PC-3 (cell line): ENCODE measurements around the gene POLDIP2. TPM values are rescaled to one million over a fixed set of nuclear protein-coding genes. Genes with fewer than 3 reads are reported as not detected.

Experiments
- ATAC-seq: fragments of 200-7000 bp; cut with Tn5 transposase; 2 replicates; pipeline ENCODE4 v1.9.1; 2020; ENCODE audit warnings: mild to moderate bottlenecking, moderate library complexity
- BruUV-seq: library from RNA; stranded (reverse); fragments of 400-500 nt; replicated peaks from 2 replicates; lab custom pipeline; 2021; lab: Mats Ljungman, UMichigan
- CTCF ChIA-PET: fragments of 300-600 bp; sonication (Branson Sonifier 250); formaldehyde crosslinking; loops from one replicate; lab custom pipeline; 2022; ENCODE audit warnings: antibody characterized with exemption; lab: Charles Lee
- POLR2A ChIA-PET: fragments of 300-600 bp; sonication (Branson Sonifier 250); formaldehyde crosslinking; loops from one replicate; lab custom pipeline; 2022; ENCODE audit warnings: antibody characterized with exemption; ENCODE audit not compliant: unreplicated experiment; lab: Charles Lee
- DNase-seq: peaks from one replicate; pipeline ENCODE4 v3.0.0-alpha.2; 2015
- H2AFZ ChIP-seq: fragments of 300-600 bp; sonication (generic); 2 replicates; pipeline ENCODE4 v1.6.0; 2016; ENCODE audit warnings: antibody characterized with exemption, low read length
- H3F3A ChIP-seq: fragments of 300-600 bp; sonication (generic); one replicate; pipeline ENCODE4 v1.6.0; 2017; ENCODE audit warnings: antibody characterized with exemption, low read length, control low read depth, mild to moderate bottlenecking; ENCODE audit not compliant: unreplicated experiment
- H3K27ac ChIP-seq: fragments of 300-600 bp; sonication (generic); 2 replicates; pipeline ENCODE4 v1.5.1; 2016; ENCODE audit warnings: mild to moderate bottlenecking, low read length
- H3K27me3 ChIP-seq: fragments of 300-600 bp; sonication (generic); 2 replicates; pipeline ENCODE4 v1.6.1; 2016; ENCODE audit warnings: low read length, mixed read lengths
- H3K36me3 ChIP-seq: fragments of 300-600 bp; sonication (generic); 2 replicates; pipeline ENCODE4 v1.6.1; 2016; ENCODE audit warnings: low read depth, mixed run types, low read length, mixed read lengths
- H3K4me1 ChIP-seq: fragments of 300-600 bp; sonication (generic); 2 replicates; pipeline ENCODE4 v1.5.1; 2016; ENCODE audit warnings: low read length; ENCODE audit not compliant: insufficient read depth
- H3K4me2 ChIP-seq: fragments of 300-600 bp; sonication (generic); 2 replicates; pipeline ENCODE4 v1.6.0; 2016; ENCODE audit warnings: low read length
- H3K4me3 ChIP-seq: fragments of 300-600 bp; sonication (generic); 2 replicates; pipeline ENCODE4 v1.5.1; 2016; ENCODE audit warnings: mild to moderate bottlenecking, low read length, mixed read lengths
- H3K79me2 ChIP-seq: fragments of 300-600 bp; sonication (generic); 2 replicates; pipeline ENCODE4 v1.6.1; 2017; ENCODE audit warnings: low read length, mixed read lengths
- H3K9ac ChIP-seq: fragments of 300-600 bp; sonication (generic); 2 replicates; pipeline ENCODE4 v1.6.0; 2016; ENCODE audit warnings: mild to moderate bottlenecking, low read length
- H3K9me2 ChIP-seq: fragments of 300-600 bp; sonication (generic); replicated peaks from 2 replicates; pipeline ENCODE4 v1.6.1; 2016; ENCODE audit warnings: mixed run types, low read length, mixed read lengths
- H3K9me3 ChIP-seq: fragments of 300-600 bp; sonication (generic); 2 replicates; pipeline ENCODE4 v1.6.1; 2016; ENCODE audit warnings: low read length, mixed read lengths
- H4K20me1 ChIP-seq: fragments of 300-600 bp; sonication (generic); 2 replicates; pipeline ENCODE4 v1.6.1; 2016; ENCODE audit warnings: low read length, mixed read lengths
- EZH2 ChIP-seq: fragments of 300-600 bp; sonication (generic); IDR thresholded peaks from one replicate; pipeline ENCODE4 v1.6.1; 2017; ENCODE audit warnings: antibody characterized with exemption, mild to moderate bottlenecking, low read length; ENCODE audit not compliant: unreplicated experiment
- EZH2phosphoT487 ChIP-seq: fragments of 300-600 bp; sonication (generic); IDR thresholded peaks from 2 replicates; pipeline ENCODE4 v1.6.1; 2018; ENCODE audit warnings: mild to moderate bottlenecking, antibody characterized with exemption, low read length, borderline replicate concordance
- intact Hi-C: fragments of 100-400 bp; cut with micrococcal nuclease; formaldehyde crosslinking; loops from 2 replicates; pipeline ENCODE4 v1.9.0; 2023
- total RNA-seq: library from RNA; depleted of rRNA; stranded (reverse); fragments of >200 nt; gene quantifications from 2 replicates; pipeline ENCODE4 v1.2.3, GENCODE V29; 2014
- TF ChIP-seq, protein P1 (sequence below): fragments of 300-600 bp; sonication (generic); conservative IDR thresholded peaks from 2 replicates; pipeline ENCODE4 v1.5.1; 2017; ENCODE audit warnings: antibody characterized with exemption, low read depth, mild to moderate bottlenecking, low read length

The POLDIP2 gene
- total RNA-seq, 1 experiment from 2014 or later, result 137 TPM

DNA sequence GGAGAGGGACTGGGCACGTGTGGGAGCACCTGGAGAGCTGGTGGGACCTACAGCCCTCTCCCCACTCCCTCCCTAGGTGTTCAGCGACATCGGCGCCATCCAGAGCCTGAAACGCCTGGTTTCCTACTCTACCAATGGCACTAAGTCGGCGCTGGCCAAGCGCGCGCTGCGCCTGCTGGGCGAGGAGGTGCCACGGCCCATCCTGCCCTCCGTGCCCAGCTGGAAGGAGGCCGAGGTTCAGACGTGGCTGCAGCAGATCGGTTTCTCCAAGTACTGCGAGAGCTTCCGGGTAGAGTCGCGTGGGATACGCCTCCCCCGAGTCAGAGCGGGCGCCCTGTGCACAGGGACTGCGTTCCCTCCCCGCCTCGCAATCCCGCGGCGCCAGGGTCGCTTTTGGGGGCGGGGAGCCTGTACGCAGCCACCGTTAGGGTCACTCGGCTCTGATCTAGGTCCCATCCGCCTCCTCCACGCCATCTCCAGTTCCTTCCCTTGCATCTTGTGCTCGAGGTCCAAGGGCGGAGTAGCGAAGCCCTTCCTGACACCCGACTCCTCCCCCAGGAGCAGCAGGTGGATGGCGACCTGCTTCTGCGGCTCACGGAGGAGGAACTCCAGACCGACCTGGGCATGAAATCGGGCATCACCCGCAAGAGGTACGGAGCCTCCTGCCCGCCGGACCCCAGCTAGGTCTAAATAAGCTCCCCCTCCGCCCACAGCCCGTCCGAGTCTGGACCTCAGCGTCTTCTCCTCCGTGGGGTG is 27.1 kb upstream of the POLDIP2 start:
- Histone ChIP-seq H3K27ac (peak overlapping the region; percentile 35), H3K79me2 (peaks cover 7% of the 10 kb centered on the region; the same call in 1 of the 2 replicates), H3K4me2 (peak overlapping the region; percentile 98), H2AFZ (peak overlapping the region; percentile 90), H3K4me3 (peak overlapping the region; percentile 81), H4K20me1 (no peaks in the 10 kb centered on the region), H3K27me3 (no peaks in the 10 kb centered on the region), H3K9me2 (no peaks in the 10 kb centered on the region), H3K36me3 (no peaks in the 10 kb centered on the region), H3K9ac (peak overlapping the region; percentile 61), H3K4me1 (peaks cover 22% of the 10 kb centered on the region), H3K9me3 (no peaks in the 10 kb centered on the region), H3F3A (no peaks in the 10 kb centered on the region)
- POLR2A ChIA-PET, result interaction anchor here (0.5 to 1.3 kb wide), 4 partner anchors 11 to 85 kb away, joined by 3 to 8 read pairs (median 4); partner anchors contain the start of genes IFT20, POLDIP2 and TNFAIP1
- BruUV-seq, result no TSS peak
- peak; percentile 90 for ATAC-seq
- TF ChIP-seq EZH2, result no peak
- TF ChIP-seq, protein P1, sequence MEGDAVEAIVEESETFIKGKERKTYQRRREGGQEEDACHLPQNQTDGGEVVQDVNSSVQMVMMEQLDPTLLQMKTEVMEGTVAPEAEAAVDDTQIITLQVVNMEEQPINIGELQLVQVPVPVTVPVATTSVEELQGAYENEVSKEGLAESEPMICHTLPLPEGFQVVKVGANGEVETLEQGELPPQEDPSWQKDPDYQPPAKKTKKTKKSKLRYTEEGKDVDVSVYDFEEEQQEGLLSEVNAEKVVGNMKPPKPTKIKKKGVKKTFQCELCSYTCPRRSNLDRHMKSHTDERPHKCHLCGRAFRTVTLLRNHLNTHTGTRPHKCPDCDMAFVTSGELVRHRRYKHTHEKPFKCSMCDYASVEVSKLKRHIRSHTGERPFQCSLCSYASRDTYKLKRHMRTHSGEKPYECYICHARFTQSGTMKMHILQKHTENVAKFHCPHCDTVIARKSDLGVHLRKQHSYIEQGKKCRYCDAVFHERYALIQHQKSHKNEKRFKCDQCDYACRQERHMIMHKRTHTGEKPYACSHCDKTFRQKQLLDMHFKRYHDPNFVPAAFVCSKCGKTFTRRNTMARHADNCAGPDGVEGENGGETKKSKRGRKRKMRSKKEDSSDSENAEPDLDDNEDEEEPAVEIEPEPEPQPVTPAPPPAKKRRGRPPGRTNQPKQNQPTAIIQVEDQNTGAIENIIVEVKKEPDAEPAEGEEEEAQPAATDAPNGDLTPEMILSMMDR, result no peak
- TF ChIP-seq EZH2phosphoT487, result no peak
- intact Hi-C loops, result no loop called here
- CTCF ChIA-PET, result no interaction called here
- DNase-seq, result peak; percentile 66

GRCh38 chr17:28381141-28381825 is 24.0 kb upstream of the POLDIP2 start:
- no peaks in the 10 kb centered on the region for H3K9me2 ChIP-seq
- BruUV-seq, result no TSS peak
- intact Hi-C loops, result no loop called here
- POLR2A ChIA-PET, result no interaction called here
- no peak overlapping the region for H3K27ac ChIP-seq
- no peaks in the 10 kb centered on the region for H4K20me1 ChIP-seq
- no peaks in the 10 kb centered on the region for H3K9me3 ChIP-seq
- H2AFZ ChIP-seq, result no peak overlapping the region
- no peak for ATAC-seq
- no peak for DNase-seq
- H3K79me2 ChIP-seq, result peaks cover 7% of the 10 kb centered on the region; the same call in 1 of the 2 replicates
- no peak overlapping the region for H3K9ac ChIP-seq
- CTCF ChIA-PET, result no interaction called here
- H3K4me2 ChIP-seq, result no peak overlapping the region
- TF ChIP-seq EZH2, result no peak
- TF ChIP-seq, protein P1, result no peak
- TF ChIP-seq EZH2phosphoT487, result no peak
- no peaks in the 10 kb centered on the region for H3K27me3 ChIP-seq
- H3K36me3 ChIP-seq, result no peaks in the 10 kb centered on the region
- peaks cover 22% of the 10 kb centered on the region for H3K4me1 ChIP-seq
- H3K4me3 ChIP-seq, result no peak overlapping the region
- no peaks in the 10 kb centered on the region for H3F3A ChIP-seq
